ENCODE data around the gene CORO2B. TPM values are rescaled to one million over a fixed set of nuclear protein-coding genes. Genes with fewer than 3 reads are reported as not detected.

Gene CORO2B
- polyA plus RNA-seq, 3 donors = 0.03 TPM; not detected in 2

- intact Hi-C loops (cut with micrococcal nuclease) = no loop called here
- peaks cover 18% of the 10 kb centered on the region for H3K4me1 Mint-ChIP-seq
- peak overlapping the region in 1 of 2 donors; percentile 48 for H3K4me3 Mint-ChIP-seq
- no peak for DNase-seq
- Histone ChIP-seq H3K4me3 (replicated peaks in 1 of 3; ENCODE audit: low read depth in 2 of 3, low read length in 3 of 3) (no peak overlapping the region), H3K27ac (ENCODE audit: low read depth in 1 of 2, low read length in 2 of 2) (no peak overlapping the region), H3K4me1 (ENCODE audit: control insufficient read depth in 1 of 2, insufficient read depth in 2 of 2, low read length in 2 of 2) (peaks cover 4 to 7% of the 10 kb centered on the region in 2 donors), H3K9ac (ENCODE audit: insufficient read depth, low read length, poor library complexity, severe bottlenecking) (no peak overlapping the region), H3K36me3 (replicated peaks in 1 of 2; ENCODE audit: control insufficient read depth in 1 of 2, insufficient read depth in 2 of 2, low read length in 2 of 2) (no peaks in the 10 kb centered on the region), H3K9me3 (replicated peaks in 1 of 2; ENCODE audit: control insufficient read depth in 1 of 2, insufficient read depth in 1 of 2, low read length in 2 of 2) (no peaks in the 10 kb centered on the region), H3K27me3 (ENCODE audit: control insufficient read depth in 2 of 2, insufficient read depth in 2 of 2, low read length in 2 of 2) (no peaks in the 10 kb centered on the region), H4K20me1 (ENCODE audit: insufficient read depth, low read length) (no peaks in the 10 kb centered on the region), H2AFZ (ENCODE audit: insufficient read depth, low read depth, low read length, poor library complexity, severe bottlenecking) (no peak overlapping the region), H3K4me2 (replicated peaks; ENCODE audit: extremely low read depth, low read length, poor library complexity, severe bottlenecking) (no peak overlapping the region), H3K79me2 (ENCODE audit: insufficient read depth, low read length) (no peaks in the 10 kb centered on the region)
- TF ChIP-seq, protein P1, sequence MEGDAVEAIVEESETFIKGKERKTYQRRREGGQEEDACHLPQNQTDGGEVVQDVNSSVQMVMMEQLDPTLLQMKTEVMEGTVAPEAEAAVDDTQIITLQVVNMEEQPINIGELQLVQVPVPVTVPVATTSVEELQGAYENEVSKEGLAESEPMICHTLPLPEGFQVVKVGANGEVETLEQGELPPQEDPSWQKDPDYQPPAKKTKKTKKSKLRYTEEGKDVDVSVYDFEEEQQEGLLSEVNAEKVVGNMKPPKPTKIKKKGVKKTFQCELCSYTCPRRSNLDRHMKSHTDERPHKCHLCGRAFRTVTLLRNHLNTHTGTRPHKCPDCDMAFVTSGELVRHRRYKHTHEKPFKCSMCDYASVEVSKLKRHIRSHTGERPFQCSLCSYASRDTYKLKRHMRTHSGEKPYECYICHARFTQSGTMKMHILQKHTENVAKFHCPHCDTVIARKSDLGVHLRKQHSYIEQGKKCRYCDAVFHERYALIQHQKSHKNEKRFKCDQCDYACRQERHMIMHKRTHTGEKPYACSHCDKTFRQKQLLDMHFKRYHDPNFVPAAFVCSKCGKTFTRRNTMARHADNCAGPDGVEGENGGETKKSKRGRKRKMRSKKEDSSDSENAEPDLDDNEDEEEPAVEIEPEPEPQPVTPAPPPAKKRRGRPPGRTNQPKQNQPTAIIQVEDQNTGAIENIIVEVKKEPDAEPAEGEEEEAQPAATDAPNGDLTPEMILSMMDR (IDR thresholded peaks at IDR 0.05) = no peak
- WGBS (ENCODE audit: insufficient coverage) = 100% methylated on average over 3 of the region's 6 CpGs
- no peak overlapping the region for H3K27ac Mint-ChIP-seq
- peaks cover 0 to 5% (median 5%) of the 10 kb centered on the region in 3 donors for H3K27me3 Mint-ChIP-seq (ENCODE audit: low read depth in 3 of 3)
- no peaks in the 10 kb centered on the region for H3K36me3 Mint-ChIP-seq
- peaks cover 0 to 2% (median 0%) of the 10 kb centered on the region in 7 donors for H3K9me3 Mint-ChIP-seq
These were observed 123.1 kb downstream of the CORO2B start for GRCh38 chr15:68701886-68702285.

DNA sequence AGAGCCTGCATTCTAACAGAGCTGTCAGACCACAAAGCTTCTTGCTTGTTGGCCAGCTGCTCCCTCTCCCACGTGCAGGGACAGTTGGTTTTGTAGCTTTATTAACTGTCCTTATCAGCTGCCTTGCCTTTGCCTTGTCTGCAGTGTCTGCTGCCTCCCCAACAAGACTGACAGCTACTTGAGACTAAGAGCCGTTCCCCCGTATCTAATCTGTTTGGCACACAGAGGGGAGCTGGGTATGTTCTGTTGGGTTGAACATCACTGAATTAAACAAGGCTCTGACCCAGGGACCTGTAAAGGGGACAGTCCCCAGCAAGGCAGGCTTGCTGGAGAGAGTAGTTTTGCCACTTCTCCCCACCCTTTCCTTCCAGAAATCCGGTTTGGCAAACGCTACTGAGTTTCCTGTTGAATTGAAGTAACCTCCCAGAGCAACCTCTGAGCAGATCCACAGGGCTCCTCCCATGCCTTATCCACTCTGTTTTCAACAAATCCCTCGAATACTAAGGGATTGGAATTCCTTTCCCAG is 125.8 kb downstream of the CORO2B start:
- no peak for DNase-seq

More for the DNA sequence above, 125.8 kb downstream of the CORO2B start:
- Histone ChIP-seq H4K20me1 (ENCODE audit: insufficient read depth, low read length) (no peaks in the 10 kb centered on the region), H3K27ac (ENCODE audit: low read depth in 1 of 2, low read length in 2 of 2) (no peak overlapping the region), H3K4me1 (ENCODE audit: control insufficient read depth in 1 of 2, insufficient read depth in 2 of 2, low read length in 2 of 2) (peaks cover 4 to 7% of the 10 kb centered on the region in 2 donors), H3K9ac (ENCODE audit: insufficient read depth, low read length, poor library complexity, severe bottlenecking) (peak overlapping the region; percentile 24), H3K36me3 (replicated peaks in 1 of 2; ENCODE audit: control insufficient read depth in 1 of 2, insufficient read depth in 2 of 2, low read length in 2 of 2) (no peaks in the 10 kb centered on the region), H3K4me2 (replicated peaks; ENCODE audit: extremely low read depth, low read length, poor library complexity, severe bottlenecking) (no peak overlapping the region), H2AFZ (ENCODE audit: insufficient read depth, low read depth, low read length, poor library complexity, severe bottlenecking) (no peak overlapping the region), H3K9me3 (replicated peaks in 1 of 2; ENCODE audit: control insufficient read depth in 1 of 2, insufficient read depth in 1 of 2, low read length in 2 of 2) (no peaks in the 10 kb centered on the region), H3K79me2 (ENCODE audit: insufficient read depth, low read length) (no peaks in the 10 kb centered on the region), H3K4me3 (replicated peaks in 1 of 3; ENCODE audit: low read depth in 2 of 3, low read length in 3 of 3) (no peak overlapping the region), H3K27me3 (ENCODE audit: control insufficient read depth in 2 of 2, insufficient read depth in 2 of 2, low read length in 2 of 2) (no peaks in the 10 kb centered on the region)
- WGBS (ENCODE audit: insufficient coverage) = 4% methylated on average over 3 of the region's 6 CpGs
- H3K36me3 Mint-ChIP-seq = no peaks in the 10 kb centered on the region
- H3K4me1 Mint-ChIP-seq = peaks cover 18% of the 10 kb centered on the region
- intact Hi-C loops (cut with micrococcal nuclease) = no loop called here
- peak overlapping the region in 1 of 7 donors; percentile 12 for H3K27ac Mint-ChIP-seq
- no peak overlapping the region for H3K4me3 Mint-ChIP-seq
- TF ChIP-seq, protein P1 (IDR thresholded peaks at IDR 0.05) = no peak
- H3K9me3 Mint-ChIP-seq = peaks cover 0 to 2% (median 0%) of the 10 kb centered on the region in 7 donors
- H3K27me3 Mint-ChIP-seq (ENCODE audit: low read depth in 3 of 3) = peaks cover 2 to 7% (median 2%) of the 10 kb centered on the region in 3 donors

All from CD14-positive monocyte (primary cell).